Measurements from ENCODE around the gene KASH5.

KASH5 gene

DNA sequence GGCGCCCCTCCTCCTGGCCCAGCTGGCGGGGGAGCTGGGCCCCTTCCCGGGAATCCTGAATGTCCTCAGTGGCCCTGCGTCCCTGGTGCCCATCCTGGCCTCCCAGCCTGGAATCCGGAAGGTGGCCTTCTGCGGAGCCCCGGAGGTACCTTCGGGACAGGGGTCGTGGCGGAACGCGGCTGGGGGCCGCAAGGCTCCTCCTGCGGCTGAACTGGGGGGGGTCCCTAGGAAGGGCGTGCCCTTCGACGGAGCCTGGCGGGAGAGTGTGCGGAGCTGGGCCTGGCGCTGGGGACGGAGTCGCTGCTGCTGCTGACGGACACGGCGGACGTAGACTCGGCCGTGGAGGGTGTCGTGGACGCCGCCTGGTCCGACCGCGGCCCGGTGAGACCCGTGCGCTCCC, 73.6 kb downstream of the KASH5 start:
- no peak for DNase-seq

DNA sequence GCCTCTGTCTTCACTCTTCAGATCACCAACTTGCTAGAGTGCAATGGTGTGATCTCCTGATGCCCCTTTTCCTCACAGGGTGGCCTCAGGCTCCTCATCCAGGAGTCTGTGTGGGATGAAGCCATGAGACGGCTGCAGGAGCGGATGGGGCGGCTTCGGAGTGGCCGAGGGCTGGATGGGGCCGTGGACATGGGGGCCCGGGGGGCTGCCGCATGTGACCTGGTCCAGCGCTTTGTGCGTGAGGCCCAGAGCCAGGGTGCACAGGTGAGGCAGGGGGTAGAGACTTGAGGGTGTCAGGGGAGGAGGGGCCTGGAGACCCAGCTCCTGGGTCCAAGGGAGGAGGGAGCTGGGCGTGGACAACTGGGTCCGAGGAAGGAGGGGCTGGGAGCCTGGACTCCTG, 74.4 kb downstream of the KASH5 start:
- DNase-seq = no peak

DNA sequence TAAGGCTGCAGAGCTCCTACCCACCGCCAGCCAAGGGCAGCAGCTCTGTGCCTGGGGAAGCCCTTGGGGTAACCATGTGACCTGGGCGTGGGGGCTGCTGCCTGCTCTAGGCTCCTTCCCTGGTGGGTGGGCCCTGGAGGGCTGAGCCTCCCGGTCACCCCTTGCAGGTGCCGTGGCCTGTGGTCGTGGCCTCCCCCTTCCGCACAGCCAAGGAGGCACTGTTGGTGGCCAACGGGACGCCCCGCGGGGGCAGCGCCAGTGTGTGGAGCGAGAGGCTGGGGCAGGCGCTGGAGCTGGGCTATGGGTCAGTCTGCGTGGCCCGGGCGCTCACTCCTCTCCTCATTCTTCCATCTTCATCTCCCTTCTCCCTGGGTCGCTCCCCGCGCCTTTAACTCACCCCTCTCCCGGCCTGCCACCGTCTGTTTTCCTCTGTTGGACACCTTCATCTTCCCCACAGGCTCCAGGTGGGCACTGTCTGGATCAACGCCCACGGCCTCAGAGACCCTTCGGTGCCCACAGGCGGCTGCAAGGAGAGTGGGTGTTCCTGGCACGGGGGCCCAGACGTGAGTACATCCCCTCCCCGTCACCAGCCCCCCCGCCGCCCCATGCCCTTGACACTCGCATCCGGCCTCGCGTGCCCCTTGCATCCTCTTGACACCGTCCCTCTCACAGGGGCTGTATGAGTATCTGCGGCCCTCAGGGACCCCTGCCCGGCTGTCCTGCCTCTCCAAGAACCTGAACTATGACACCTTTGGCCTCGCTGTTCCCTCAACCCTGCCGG, 76.1 kb downstream of the KASH5 start:
- no peak for DNase-seq

DNA sequence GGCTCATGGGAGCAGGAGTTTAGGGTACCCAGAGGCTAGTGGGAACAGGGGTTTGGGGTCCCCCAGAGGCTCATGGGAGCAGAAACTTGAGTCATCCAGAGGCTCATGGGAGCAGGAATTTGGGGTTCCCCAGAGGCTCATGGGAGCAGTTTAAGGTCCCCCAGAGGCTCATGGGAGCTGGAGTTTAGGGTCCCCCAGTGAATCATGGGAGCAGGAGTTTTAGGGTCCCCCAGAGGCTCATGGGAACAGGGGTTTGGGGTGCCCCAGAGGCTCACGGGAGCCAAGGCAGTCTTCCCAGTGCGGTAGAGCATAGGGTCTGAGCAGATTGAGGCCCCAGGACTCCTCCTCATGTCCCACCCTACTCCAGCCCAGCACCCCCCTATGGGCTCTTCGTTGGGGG, 77.3 kb downstream of the KASH5 start:
- DNase-seq = no peak
